PFSK-1 (cell line): Measurements from ENCODE around the gene MAN1C1.

ENCODE experiments used
- FOXP2 ChIP-seq: optimal IDR thresholded peaks from 2 replicates; pipeline ENCODE3; 2011; ENCODE audit warnings: borderline replicate concordance, control low read depth, inconsistent platforms; ENCODE audit not compliant: insufficient read depth; ENCODE audit errors: extremely low read length, extremely low read depth
- POLR2AphosphoS5 ChIP-seq: IDR thresholded peaks from 2 replicates; pipeline ENCODE4 v1.6.1; 2012; ENCODE audit warnings: low read depth, mild to moderate bottlenecking, control low read depth, low read length, moderate library complexity
- REST ChIP-seq, 2 experiments: IDR thresholded peaks; 2 replicates each; pipeline versions ENCODE4 v1.6.1 to v1.8.0; 2011 to 2012; ENCODE audit warnings: low read depth in 2 of 2, low read length in 2 of 2, control low read depth in 1 of 2, inconsistent platforms in 1 of 2, mild to moderate bottlenecking in 1 of 2, moderate library complexity in 1 of 2; ENCODE audit not compliant: insufficient read depth in 1 of 2
- SIN3A ChIP-seq: IDR thresholded peaks from 2 replicates; pipeline ENCODE4 v1.6.1; 2012; ENCODE audit warnings: mild to moderate bottlenecking, low read length, moderate library complexity, borderline replicate concordance; ENCODE audit not compliant: insufficient read depth
- TAF1 ChIP-seq: IDR thresholded peaks from 2 replicates; pipeline ENCODE4 v1.6.1; 2012; ENCODE audit warnings: low read length, control low read depth, borderline replicate concordance; ENCODE audit not compliant: insufficient read depth

Gene MAN1C1

DNA sequence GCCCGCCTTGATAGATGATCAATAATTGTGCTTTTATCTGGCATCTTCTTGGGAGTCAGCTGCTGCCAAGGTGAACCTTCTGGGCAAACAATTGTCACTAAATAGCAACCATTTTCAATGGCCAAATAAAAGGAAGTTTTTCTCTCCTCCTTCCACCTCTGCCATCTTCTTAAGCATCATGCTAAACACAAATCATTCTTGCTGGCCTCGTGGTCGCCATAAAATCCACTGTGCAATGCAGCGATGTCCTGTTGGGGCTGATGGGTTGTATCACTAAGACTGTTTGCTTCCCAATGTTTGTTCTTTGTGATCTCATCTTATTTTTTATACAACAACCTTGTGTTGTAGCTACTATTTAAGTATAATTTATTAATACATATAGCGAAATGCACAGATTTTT, 8.0 kb downstream of the MAN1C1 start:
- TF ChIP-seq TAF1 (no peak), POLR2AphosphoS5 (no peak), FOXP2 (no peak), REST (IDR thresholded peaks at IDR 0.05; ENCODE audit: insufficient read depth in 1 of 2, low read depth in 2 of 2, low read length in 2 of 2) (no peak), SIN3A (no peak)

GRCh38 chr1:25626018-25626417, 9.4 kb downstream of the MAN1C1 start:
- TF ChIP-seq POLR2AphosphoS5 (no peak), TAF1 (no peak), REST (IDR thresholded peaks at IDR 0.05; ENCODE audit: insufficient read depth in 1 of 2, low read depth in 2 of 2, low read length in 2 of 2) (no peak), FOXP2 (no peak), SIN3A (no peak)

- TF ChIP-seq POLR2AphosphoS5 = no peak
- no peak for TF ChIP-seq REST (IDR thresholded peaks at IDR 0.05; ENCODE audit: insufficient read depth in 1 of 2, low read depth in 2 of 2, low read length in 2 of 2)
- no peak for TF ChIP-seq FOXP2
- no peak for TF ChIP-seq TAF1
- no peak for TF ChIP-seq SIN3A
These were observed 12.3 kb downstream of the MAN1C1 start for GRCh38 chr1:25628741-25629421.

- no peak for TF ChIP-seq FOXP2
- TF ChIP-seq SIN3A = no peak
- no peak for TF ChIP-seq REST (IDR thresholded peaks at IDR 0.05; ENCODE audit: insufficient read depth in 1 of 2, low read depth in 2 of 2, low read length in 2 of 2)
- TF ChIP-seq POLR2AphosphoS5 = no peak
- no peak for TF ChIP-seq TAF1
These were observed 13.2 kb downstream of the MAN1C1 start for GRCh38 chr1:25629836-25630235.
